Measurements from ENCODE around the gene ASTN2. TPM values are rescaled to one million over a fixed set of nuclear protein-coding genes. Genes with fewer than 3 reads are reported as not detected.

ASTN2 gene
- total RNA-seq, 1 donor from 2014 or later: 2.3 TPM

- no peak overlapping the region for H3K4me3 ChIP-seq
- no peaks in the 10 kb centered on the region for H3K4me1 ChIP-seq
- no peaks in the 10 kb centered on the region for H3K9me3 ChIP-seq
- no peaks in the 10 kb centered on the region for H3K36me3 ChIP-seq
- intact Hi-C loops (cut with DNase I): loop anchor here (10.0 kb wide), 1 partner anchor 900 kb away; no protein-coding TSS in a partner anchor
- DNase-seq (ENCODE audit: low spot score in 2 of 2): no peak
- H3K27ac ChIP-seq: no peak overlapping the region
- H3K27me3 ChIP-seq: no peaks in the 10 kb centered on the region
- TF ChIP-seq CTCF (IDR thresholded peaks at IDR 0.05): peak; percentile 12 to 60 (median 41)
These were observed 919.8 kb downstream of the ASTN2 start for GRCh38 chr9:116494815-116495634.

GRCh38 chr9:116493183-116493860, 921.5 kb downstream of the ASTN2 start:
- no peaks in the 10 kb centered on the region for H3K4me1 ChIP-seq
- H3K4me3 ChIP-seq: no peak overlapping the region
- DNase-seq (ENCODE audit: low spot score in 2 of 2): no peak
- H3K27me3 ChIP-seq: no peaks in the 10 kb centered on the region
- TF ChIP-seq CTCF (IDR thresholded peaks at IDR 0.05): no peak
- H3K27ac ChIP-seq: no peak overlapping the region
- intact Hi-C loops (cut with DNase I): loop anchor here (10.0 kb wide), 1 partner anchor 899 kb away; no protein-coding TSS in a partner anchor
- H3K36me3 ChIP-seq: no peaks in the 10 kb centered on the region
- no peaks in the 10 kb centered on the region for H3K9me3 ChIP-seq

GRCh38 chr9:116491659-116492058, 923.2 kb downstream of the ASTN2 start:
- H3K27me3 ChIP-seq: no peaks in the 10 kb centered on the region
- H3K9me3 ChIP-seq: no peaks in the 10 kb centered on the region
- TF ChIP-seq CTCF (IDR thresholded peaks at IDR 0.05): no peak
- no peak for DNase-seq (ENCODE audit: low spot score in 2 of 2)
- intact Hi-C loops (cut with DNase I): loop anchor here (10.0 kb wide), 1 partner anchor 897 kb away; no protein-coding TSS in a partner anchor
- H3K4me3 ChIP-seq: no peak overlapping the region
- no peaks in the 10 kb centered on the region for H3K36me3 ChIP-seq
- no peak overlapping the region for H3K27ac ChIP-seq
- no peaks in the 10 kb centered on the region for H3K4me1 ChIP-seq

- intact Hi-C loops (cut with DNase I): loop anchor here (10.0 kb wide), 1 partner anchor 896 kb away; no protein-coding TSS in a partner anchor
- H3K27ac ChIP-seq: no peak overlapping the region
- no peaks in the 10 kb centered on the region for H3K27me3 ChIP-seq
- no peak for DNase-seq (ENCODE audit: low spot score in 2 of 2)
- TF ChIP-seq CTCF (IDR thresholded peaks at IDR 0.05): no peak
- H3K4me1 ChIP-seq: no peaks in the 10 kb centered on the region
- no peak overlapping the region for H3K4me3 ChIP-seq
- no peaks in the 10 kb centered on the region for H3K36me3 ChIP-seq
- no peaks in the 10 kb centered on the region for H3K9me3 ChIP-seq
These were observed 923.6 kb downstream of the ASTN2 start for GRCh38 chr9:116491219-116491618.

GRCh38 chr9:116490321-116490720, 924.5 kb downstream of the ASTN2 start:
- Histone ChIP-seq H3K4me1 (no peaks in the 10 kb centered on the region), H3K4me3 (no peak overlapping the region), H3K36me3 (no peaks in the 10 kb centered on the region), H3K27ac (no peak overlapping the region), H3K27me3 (no peaks in the 10 kb centered on the region), H3K9me3 (no peaks in the 10 kb centered on the region)
- DNase-seq (ENCODE audit: low spot score in 2 of 2): no peak
- intact Hi-C loops (cut with DNase I): loop anchor here (10.0 kb wide), 1 partner anchor 896 kb away; no protein-coding TSS in a partner anchor
- no peak for TF ChIP-seq CTCF (IDR thresholded peaks at IDR 0.05)

Measured in ascending aorta (tissue), 2 donors.